ENCODE results near the gene TRNT1. TPM values are rescaled to one million over a fixed set of nuclear protein-coding genes. Genes with fewer than 3 reads are reported as not detected.

Gene TRNT1
- total RNA-seq, 1 experiment from 2014 or later = 22.8 TPM

DNA sequence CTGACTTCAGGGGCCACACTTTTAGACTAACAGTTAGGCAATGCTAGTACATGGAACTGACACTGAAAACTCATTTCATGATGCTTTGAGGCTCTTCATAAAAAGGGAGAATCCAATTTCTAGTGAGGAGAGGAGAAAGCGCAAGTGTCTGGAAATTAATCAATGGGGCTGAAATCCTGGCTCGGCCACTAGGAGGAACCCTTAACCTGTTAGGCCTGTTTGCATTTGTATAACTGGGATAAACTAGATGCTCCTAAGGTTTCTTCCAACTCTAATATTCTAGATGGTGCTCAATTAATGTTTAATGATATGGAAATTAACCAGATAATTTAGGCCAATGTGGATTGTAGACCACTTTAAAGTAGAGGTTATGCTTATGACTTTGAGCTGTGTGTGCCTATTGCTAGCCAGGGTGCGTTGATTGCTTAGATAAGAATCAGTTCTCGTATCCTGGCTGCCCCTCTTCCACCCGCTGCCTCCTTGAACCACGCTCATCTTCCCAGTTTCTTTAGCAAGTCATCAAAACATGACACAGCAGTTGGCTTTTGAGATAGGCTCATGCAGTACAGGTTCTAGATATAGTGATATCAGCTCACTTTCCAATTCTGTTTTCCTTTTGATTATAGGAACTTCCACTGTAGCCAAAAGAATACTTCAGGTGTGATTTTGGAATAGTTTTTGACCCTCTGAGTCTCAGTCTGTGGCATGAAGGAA, 69.6 kb downstream of the TRNT1 start:
- in situ Hi-C loops (cut with HindIII; ENCODE audit: low pct_unique_long_range_greater_than_20kb, low sequenced_read_pairs) (no loop called here), intact Hi-C loops (cut with micrococcal nuclease; ENCODE audit: unreplicated experiment) (loop anchor here (1.0 kb wide), 1 partner anchor 1094 kb away; no protein-coding TSS in a partner anchor)
- H3K9me3 ChIP-seq (ENCODE audit: control insufficient read depth, insufficient read depth, low read depth, low read length) = no peaks in the 10 kb centered on the region
- no peaks in the 10 kb centered on the region for H3K36me3 ChIP-seq (ENCODE audit: control insufficient read depth, insufficient read depth, low read length)
- CTCF ChIA-PET = no interaction called here
- BruUV-seq (replicated peaks) = no TSS peak
- TF ChIP-seq, protein P1, sequence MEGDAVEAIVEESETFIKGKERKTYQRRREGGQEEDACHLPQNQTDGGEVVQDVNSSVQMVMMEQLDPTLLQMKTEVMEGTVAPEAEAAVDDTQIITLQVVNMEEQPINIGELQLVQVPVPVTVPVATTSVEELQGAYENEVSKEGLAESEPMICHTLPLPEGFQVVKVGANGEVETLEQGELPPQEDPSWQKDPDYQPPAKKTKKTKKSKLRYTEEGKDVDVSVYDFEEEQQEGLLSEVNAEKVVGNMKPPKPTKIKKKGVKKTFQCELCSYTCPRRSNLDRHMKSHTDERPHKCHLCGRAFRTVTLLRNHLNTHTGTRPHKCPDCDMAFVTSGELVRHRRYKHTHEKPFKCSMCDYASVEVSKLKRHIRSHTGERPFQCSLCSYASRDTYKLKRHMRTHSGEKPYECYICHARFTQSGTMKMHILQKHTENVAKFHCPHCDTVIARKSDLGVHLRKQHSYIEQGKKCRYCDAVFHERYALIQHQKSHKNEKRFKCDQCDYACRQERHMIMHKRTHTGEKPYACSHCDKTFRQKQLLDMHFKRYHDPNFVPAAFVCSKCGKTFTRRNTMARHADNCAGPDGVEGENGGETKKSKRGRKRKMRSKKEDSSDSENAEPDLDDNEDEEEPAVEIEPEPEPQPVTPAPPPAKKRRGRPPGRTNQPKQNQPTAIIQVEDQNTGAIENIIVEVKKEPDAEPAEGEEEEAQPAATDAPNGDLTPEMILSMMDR (IDR thresholded peaks at IDR 0.05) = peak; percentile 77
- TF ChIP-seq SIN3A (IDR thresholded peaks at IDR 0.05; ENCODE audit: borderline replicate concordance, insufficient read depth, low read depth, low read length) = no peak
- H3K27me3 ChIP-seq (ENCODE audit: control insufficient read depth, insufficient read depth, low read length) = no peaks in the 10 kb centered on the region; the same call in 1 of the 2 replicates
- no peak overlapping the region for H3K27ac ChIP-seq (ENCODE audit: low read length)
- H3K4me3 ChIP-seq (ENCODE audit: low read depth in 2 of 2, low read length in 2 of 2) = no peak overlapping the region
- DNase-seq (ENCODE audit: low read depth, low spot score) (no peak), ATAC-seq (0 out of 2 replicates have a peak, but pooled peaks have one; percentile 63)
- H3K4me1 ChIP-seq (ENCODE audit: control insufficient read depth, insufficient read depth, low read length) = no peaks in the 10 kb centered on the region
- POLR2A ChIA-PET = no interaction called here

Other genes starting within 250 kb of the TRNT1 start
- not detected for gene IL5RA, start 16.6 kb upstream of the TRNT1 start, total RNA-seq (2021; ENCODE audit: unreplicated experiment)
- 18.7 TPM for gene CRBN, start 52.8 kb downstream of the TRNT1 start, total RNA-seq (2021; ENCODE audit: unreplicated experiment)

Data from Panc1 (cell line).